Gastrocnemius medialis (tissue), 4 donors: ENCODE results near the gene ALDH1A2. TPM values are rescaled to one million over a fixed set of nuclear protein-coding genes. Genes with fewer than 3 reads are reported as not detected.

Experiments used
- ATAC-seq, 2 donors: fragments of 150-250 bp; one replicate each; pipeline ENCODE4 v1.9.1; 2016
- DNase-seq, 2 donors: peaks; one replicate each; pipeline ENCODE4 v3.0.0-alpha.2; 2019
- H3K27ac ChIP-seq, 4 donors: fragments of 200-600 bp; sonication (generic); 1 replicate in 1 of 4; 2 replicates in 3 of 4; pipeline ENCODE4 v1.5.1; 2016 to 2018; ENCODE audit warnings: mild to moderate bottlenecking in 2 of 4, moderate library complexity in 1 of 4
- H3K27me3 ChIP-seq, 3 donors: fragments of 200-600 bp; sonication (generic) in 2 of 3; 1 replicate in 1 of 3; 2 replicates in 2 of 3; pipeline versions ENCODE4 v1.5.1 to v1.6.0; 2016 to 2019; ENCODE audit warnings: mild to moderate bottlenecking in 1 of 3, moderate library complexity in 1 of 3
- H3K36me3 ChIP-seq, 2 donors: fragments of 200-600 bp; sonication (generic) in 1 of 2; one replicate each; pipeline ENCODE4 v1.5.1; 2017 to 2018
- H3K4me1 ChIP-seq, 2 donors: fragments of 200-600 bp; sonication (generic) in 1 of 2; one replicate each; pipeline ENCODE4 v1.5.1; 2016 to 2017; ENCODE audit warnings: mild to moderate bottlenecking in 2 of 2
- H3K4me3 ChIP-seq, 4 donors: fragments of 200-600 bp; sonication (generic) in 3 of 4; 1 replicate in 1 of 4; 2 replicates in 3 of 4; pipeline ENCODE4 v1.5.1; 2016 to 2019; ENCODE audit warnings: mild to moderate bottlenecking in 2 of 4
- H3K9me3 ChIP-seq, 3 donors: fragments of 200-600 bp; sonication (generic) in 2 of 3; 1 replicate in 1 of 3; 2 replicates in 2 of 3; pipeline ENCODE4 v1.5.1; 2016 to 2019
- CTCF ChIP-seq, 5 experiments: fragments of 450-650 bp in 3 of 5; fragments of 200-600 bp in 2 of 5; sonication (generic) in 2 of 5; IDR thresholded peaks in 4 of 5; conservative IDR thresholded peaks in 1 of 5; 1 replicate in 4 of 5; 2 replicates in 1 of 5; pipeline ENCODE4 v1.5.1; 2016 to 2019; ENCODE audit warnings: antibody characterized with exemption in 5 of 5, mild to moderate bottlenecking in 3 of 5, moderate library complexity in 3 of 5
- POLR2A ChIP-seq, 2 donors: fragments of 450-650 bp; IDR thresholded peaks; one replicate each; pipeline ENCODE4 v1.6.1; 2017; ENCODE audit warnings: antibody characterized with exemption in 2 of 2, mild to moderate bottlenecking in 2 of 2, moderate library complexity in 2 of 2
- in situ Hi-C, 4 donors: fragments of 200-750 bp; cut with MboI; loops; one replicate each; pipeline versions ENCODE4 v1.15.0 to v1.8.0; 2017; ENCODE audit warnings: low sequenced_read_pairs in 4 of 4
- intact Hi-C: fragments of 100-400 bp; cut with DNase I; formaldehyde crosslinking; loops from one replicate; pipeline ENCODE4 v1.15.1; 2023; ENCODE audit warnings: low total_unique reads
- total RNA-seq, 4 donors: library from RNA; depleted of rRNA; stranded (reverse); fragments of >200 nt; gene quantifications; one replicate each; pipeline versions ENCODE4 v1.1.0 to v1.2.3, GENCODE V29; 2016

Gene ALDH1A2
- total RNA-seq, 4 donors from 2014 or later: 3.5 to 26.7 (median 5.8) TPM

DNA sequence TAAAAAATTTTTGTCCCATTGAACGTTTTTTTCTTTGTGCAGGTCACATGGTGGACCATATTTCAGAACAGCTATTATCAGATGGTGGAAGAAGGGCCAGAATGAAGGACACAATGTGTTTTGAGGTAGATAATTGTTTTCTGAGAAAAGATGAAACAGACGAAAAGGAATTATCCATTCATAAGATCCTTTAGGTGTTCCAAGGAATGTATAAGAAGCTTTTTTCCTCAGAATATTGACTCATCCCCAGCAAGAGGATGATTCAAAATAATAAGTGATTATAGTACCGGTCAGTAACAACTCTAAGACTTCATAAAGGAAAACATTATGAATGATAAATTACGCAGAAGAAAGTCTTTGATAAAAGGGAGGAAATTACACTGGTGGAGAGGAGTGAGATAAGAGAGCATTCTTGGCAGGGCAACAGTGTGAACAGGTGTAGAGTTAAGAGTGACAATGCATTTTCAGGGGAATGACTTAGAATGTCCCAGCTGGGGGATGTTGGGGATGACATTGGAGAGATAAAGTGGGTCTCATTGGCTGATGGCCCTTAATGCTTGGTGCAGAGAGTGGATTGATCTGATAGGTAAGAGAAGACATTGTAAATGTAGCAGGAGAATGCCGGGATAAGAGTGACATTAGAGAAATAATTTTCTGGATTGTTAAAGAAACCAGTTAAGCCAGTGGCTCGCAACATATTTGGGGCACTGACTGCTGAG is 45.6 kb upstream of the ALDH1A2 start:
- in situ Hi-C loops (no loop called here), intact Hi-C loops (no loop called here)
- no peak overlapping the region for H3K4me3 ChIP-seq
- ATAC-seq (no peak), DNase-seq (no peak)
- H3K9me3 ChIP-seq: no peaks in the 10 kb centered on the region
- peaks cover 0 to 6% (median 0%) of the 10 kb centered on the region in 3 donors for H3K27me3 ChIP-seq
- H3K27ac ChIP-seq: no peak overlapping the region
- no peak for TF ChIP-seq POLR2A (IDR thresholded peaks at IDR 0.05)
- no peak for TF ChIP-seq CTCF (IDR thresholded peaks at IDR 0.05 in 4 of 5, conservative IDR thresholded peaks at IDR 0.05 in 1 of 5)
- no peaks in the 10 kb centered on the region for H3K36me3 ChIP-seq
- no peaks in the 10 kb centered on the region for H3K4me1 ChIP-seq

DNA sequence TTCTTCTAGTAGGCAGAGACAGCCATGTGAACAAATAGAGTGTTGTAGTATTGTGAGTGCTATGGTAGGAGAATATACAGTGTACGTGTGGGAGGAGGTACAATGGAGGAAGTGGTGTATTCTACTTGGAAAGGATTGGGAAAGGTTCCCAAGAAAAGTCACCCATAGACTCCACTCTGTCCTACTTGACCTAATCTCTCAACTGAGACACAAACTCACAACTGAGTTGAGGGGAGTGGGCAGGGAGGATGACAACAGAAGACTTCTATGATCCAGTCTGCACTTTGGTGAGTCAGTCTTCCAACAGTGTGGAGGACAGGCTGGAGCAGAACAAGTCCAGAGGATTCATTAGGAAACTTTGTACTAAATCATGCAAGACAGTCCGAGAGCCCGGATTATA is 43.9 kb upstream of the ALDH1A2 start:
- DNase-seq: no peak
- H3K27ac ChIP-seq: no peak overlapping the region
- peaks cover 0 to 6% (median 0%) of the 10 kb centered on the region in 3 donors for H3K27me3 ChIP-seq
- H3K36me3 ChIP-seq: no peaks in the 10 kb centered on the region
- no peaks in the 10 kb centered on the region for H3K4me1 ChIP-seq
- H3K9me3 ChIP-seq: no peaks in the 10 kb centered on the region
- H3K4me3 ChIP-seq: no peak overlapping the region
- TF ChIP-seq CTCF (IDR thresholded peaks at IDR 0.05 in 4 of 5, conservative IDR thresholded peaks at IDR 0.05 in 1 of 5) (no peak), POLR2A (IDR thresholded peaks at IDR 0.05) (no peak)
- in situ Hi-C loops (no loop called here), intact Hi-C loops (no loop called here)
- ATAC-seq: no peak

DNA sequence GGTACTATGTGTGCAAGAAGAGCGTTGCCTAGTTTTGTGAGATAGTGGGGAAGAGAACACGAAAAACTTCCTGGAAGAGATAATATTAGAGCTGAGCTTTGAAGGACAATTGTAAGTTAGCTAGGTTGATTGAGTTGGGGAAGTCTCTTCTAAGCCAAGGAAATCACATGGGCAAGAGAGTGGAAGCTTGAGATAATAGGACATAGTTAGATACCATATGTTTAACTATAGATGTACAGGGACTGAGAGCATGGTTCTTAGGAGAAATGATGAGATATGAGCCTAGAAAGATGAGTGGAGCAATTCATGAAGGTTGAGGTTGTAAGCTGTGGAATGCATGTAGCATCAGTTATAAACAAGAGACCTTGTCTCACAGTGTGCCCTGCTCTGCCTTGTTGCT is 42.6 kb upstream of the ALDH1A2 start:
- Histone ChIP-seq H3K4me3 (no peak overlapping the region), H3K27me3 (peaks cover 0 to 6% (median 0%) of the 10 kb centered on the region in 3 donors), H3K4me1 (no peaks in the 10 kb centered on the region), H3K36me3 (no peaks in the 10 kb centered on the region), H3K9me3 (no peaks in the 10 kb centered on the region), H3K27ac (no peak overlapping the region)
- TF ChIP-seq CTCF (IDR thresholded peaks at IDR 0.05 in 4 of 5, conservative IDR thresholded peaks at IDR 0.05 in 1 of 5): no peak
- no peak for TF ChIP-seq POLR2A (IDR thresholded peaks at IDR 0.05)
- in situ Hi-C loops (no loop called here), intact Hi-C loops (no loop called here)
- no peak for DNase-seq
- no peak for ATAC-seq

- no peaks in the 10 kb centered on the region for H3K4me1 ChIP-seq
- H3K9me3 ChIP-seq: no peaks in the 10 kb centered on the region
- no peak overlapping the region for H3K27ac ChIP-seq
- H3K27me3 ChIP-seq: peaks cover 0 to 4% (median 0%) of the 10 kb centered on the region in 3 donors
- no peaks in the 10 kb centered on the region for H3K36me3 ChIP-seq
- intact Hi-C loops: no loop called here
- H3K4me3 ChIP-seq: no peak overlapping the region
- in situ Hi-C loops: no loop called here
- ATAC-seq (no peak), DNase-seq (no peak)
- TF ChIP-seq CTCF (IDR thresholded peaks at IDR 0.05 in 4 of 5, conservative IDR thresholded peaks at IDR 0.05 in 1 of 5): no peak
- TF ChIP-seq POLR2A (IDR thresholded peaks at IDR 0.05): no peak
Observed at GRCh38 chr15:58103482-58103881, 38.0 kb upstream of the ALDH1A2 start.
